HL-60 (cell line): ENCODE data around the gene GPR31.
"Not testable (repeated sequence)": the region's sequence is repeated elsewhere in the genome, so short reads cannot be mapped to it uniquely, and the experiment has no call there.

Experiments used
- DNase-seq, 2 experiments: peaks; one replicate each; pipeline ENCODE4 v3.0.0-alpha.2; 2010 to 2020; ENCODE audit warnings: low read depth in 1 of 2, low spot score in 1 of 2
- H3K27ac ChIP-seq: fragments of 250-450 bp; sonication (Bioruptor Pico); replicated peaks from 2 replicates; pipeline ENCODE4 v1.5.1; 2020; ENCODE audit warnings: mild to moderate bottlenecking, moderate library complexity
- H3K27me3 ChIP-seq: fragments of 250-450 bp; sonication (Bioruptor Pico); 2 replicates; pipeline ENCODE4 v1.5.1; 2021; ENCODE audit warnings: mild to moderate bottlenecking, moderate library complexity; ENCODE audit not compliant: insufficient read depth, poor library complexity, severe bottlenecking
- H3K4me3 ChIP-seq: replicated peaks from 2 replicates; pipeline ENCODE4 v1.5.1; 2011; ENCODE audit warnings: mild to moderate bottlenecking, control low read depth, low read length; ENCODE audit not compliant: insufficient read depth
- CTCF ChIP-seq: IDR thresholded peaks from one replicate; pipeline ENCODE4 v1.5.1; 2011; ENCODE audit warnings: low read length, control low read depth, inconsistent platforms; ENCODE audit not compliant: insufficient read depth
- GABPA ChIP-seq: IDR thresholded peaks from 2 replicates; pipeline ENCODE4 v1.6.1; 2012; ENCODE audit warnings: low read depth
- POLR2AphosphoS5 ChIP-seq: IDR thresholded peaks from 2 replicates; pipeline ENCODE4 v1.6.1; 2012; ENCODE audit warnings: low read depth
- REST ChIP-seq: IDR thresholded peaks from 2 replicates; pipeline ENCODE4 v1.6.1; 2012; ENCODE audit warnings: low read depth; ENCODE audit not compliant: insufficient replicate concordance
- SPI1 ChIP-seq: IDR thresholded peaks from 2 replicates; pipeline ENCODE4 v1.6.1; 2012; ENCODE audit warnings: low read depth, mild to moderate bottlenecking, borderline replicate concordance
- long read RNA-seq: library from polyadenylated mRNA; unstranded; transcript quantifications from one replicate; pipeline ENCODE4 v2.0.0, GENCODE V29; 2020

GPR31 gene
- long read RNA-seq = 0 reads

GRCh38 chr6:167157863-167158262 is at the start of gene GPR31:
Gene GPR31, minus strand, starts transcription at chr6:167157980. Its CDS starts 149 bp downstream, at chr6:167157831.
- no peak for TF ChIP-seq CTCF
- peak; percentile 77 for TF ChIP-seq SPI1
- no peak for TF ChIP-seq GABPA
- DNase-seq = no peak
- H3K4me3 ChIP-seq = no peak within 1 kb of the TSS
- H3K27me3 ChIP-seq = no peaks in the 10 kb centered on the region
- H3K27ac ChIP-seq = no peak within 1 kb of the TSS

- peaks cover 2% of the 10 kb centered on the region for H3K27me3 ChIP-seq
- H3K27ac ChIP-seq = no peak overlapping the region
- H3K4me3 ChIP-seq = no peak overlapping the region
- TF ChIP-seq SPI1 (no peak), CTCF (no peak), GABPA (no peak), REST (no peak), POLR2AphosphoS5 (no peak)
- no peak for DNase-seq
These were observed 49.7 kb upstream of the GPR31 start for GRCh38 chr6:167207527-167207926.

- not testable (repeated sequence) for DNase-seq, H3K4me3 ChIP-seq, H3K27ac ChIP-seq, H3K27me3 ChIP-seq
These were observed 47.5 kb upstream of the GPR31 start for GRCh38 chr6:167205316-167205715.

GRCh38 chr6:167204059-167204348 is 46.2 kb upstream of the GPR31 start:
- not testable (repeated sequence) for H3K27me3 ChIP-seq, DNase-seq, H3K4me3 ChIP-seq, H3K27ac ChIP-seq

GRCh38 chr6:167203261-167204058 is 45.7 kb upstream of the GPR31 start:
- H3K4me3 ChIP-seq, DNase-seq, H3K27ac ChIP-seq, H3K27me3 ChIP-seq: not testable (repeated sequence)

DNA sequence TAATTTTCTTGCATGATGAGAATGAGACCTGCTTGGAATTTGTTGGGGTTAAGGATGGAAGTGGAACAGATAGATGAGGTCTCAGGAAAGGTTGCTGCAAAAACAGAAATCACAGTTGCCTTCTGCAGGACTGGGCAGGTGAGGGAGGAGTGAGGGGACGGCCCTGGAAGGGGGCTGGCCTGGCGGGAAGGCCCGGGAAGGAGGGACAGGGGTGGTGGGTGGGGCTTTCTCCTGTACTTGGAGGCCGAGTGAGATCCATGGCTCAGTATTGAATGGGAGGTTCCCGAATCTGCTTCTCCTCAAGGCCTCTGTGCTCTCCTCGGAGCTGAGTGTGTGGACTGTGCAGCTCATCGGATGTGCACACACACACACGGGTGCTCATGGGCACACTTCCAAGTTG is 44.8 kb upstream of the GPR31 start:
- not testable (repeated sequence) for DNase-seq, H3K4me3 ChIP-seq, H3K27me3 ChIP-seq, H3K27ac ChIP-seq

DNA sequence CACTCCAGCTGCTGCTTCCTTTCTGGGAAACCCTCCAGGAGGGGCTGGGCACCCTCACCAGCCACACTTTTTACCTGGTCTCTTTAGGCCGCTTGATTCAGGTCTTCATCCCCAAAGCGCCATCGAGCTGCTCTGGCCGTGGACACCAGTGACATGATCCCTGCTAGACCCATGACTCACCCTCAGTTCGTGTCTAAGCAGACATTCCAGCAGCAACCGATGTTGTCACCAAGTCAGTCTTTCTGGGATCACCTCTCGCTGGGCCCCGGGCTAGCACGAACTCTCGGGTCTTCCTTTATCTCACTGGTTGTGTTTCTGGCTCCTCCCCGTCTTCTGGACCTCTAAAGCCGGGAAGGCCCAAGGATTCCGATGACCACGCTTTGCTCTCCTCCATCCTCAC is 43.0 kb upstream of the GPR31 start:
- no peak for DNase-seq

More for the DNA sequence above, 43.0 kb upstream of the GPR31 start:
- H3K27ac ChIP-seq = no peak overlapping the region
- H3K27me3 ChIP-seq = peaks cover 3% of the 10 kb centered on the region
- TF ChIP-seq REST (no peak), POLR2AphosphoS5 (no peak), SPI1 (no peak), CTCF (no peak), GABPA (no peak)
- H3K4me3 ChIP-seq = no peak overlapping the region
